HepG2 (cell line): ENCODE data around the gene VTN. TPM values are rescaled to one million over a fixed set of nuclear protein-coding genes. Genes with fewer than 3 reads are reported as not detected.

ENCODE experiments used
- ATAC-seq: fragments of 200-7000 bp; cut with Tn5 transposase; 3 replicates; pipeline ENCODE4 v1.9.1; 2020; ENCODE audit warnings: mild to moderate bottlenecking, moderate library complexity
- Bru-seq: library from RNA; stranded (reverse); fragments of 400-500 nt; gene quantifications from one replicate; lab custom pipeline; 2021; lab: Mats Ljungman, UMichigan
- BruChase-seq, 2 experiments: library from RNA; stranded (reverse); fragments of 400-500 nt; gene quantifications; one replicate each; lab custom pipeline; 2021; lab: Mats Ljungman, UMichigan
- BruUV-seq: library from RNA; stranded (reverse); fragments of 400-500 nt; replicated peaks from 2 replicates; lab custom pipeline; 2021; lab: Mats Ljungman, UMichigan
- CTCF ChIA-PET: fragments of 300-600 bp; formaldehyde crosslinking; extraction: SDS; loops from one replicate; lab custom pipeline; 2021; ENCODE audit warnings: low total read pairs, inconsistent platforms, low intra/inter-chr PET ratio; lab: Yijun Ruan, JAX
- POLR2A ChIA-PET: fragments of 350-600 bp; sonication (Branson Sonifier 250); formaldehyde crosslinking; loops from one replicate; lab custom pipeline; 2020; ENCODE audit warnings: antibody characterized with exemption, inconsistent platforms; lab: Yijun Ruan, JAX
- DNase-seq: peaks from one replicate; pipeline ENCODE4 v3.0.0-alpha.2; 2015; ENCODE audit warnings: low spot score
- FAIRE-seq: peaks from 3 replicates; lab custom pipeline; 2011; peaks lifted over from hg19 to GRCh38; lab: Jason Lieb, UNC
- H2AFZ ChIP-seq: one replicate; pipeline ENCODE4 v1.6.1; 2011; ENCODE audit warnings: low read length, inconsistent platforms
- H3K27ac ChIP-seq: fragments of 300-600 bp; 3 replicates; pipeline ENCODE4 v1.8.0; 2011; ENCODE audit warnings: mixed run types, mild to moderate bottlenecking, mixed read lengths, low read length, inconsistent platforms; ENCODE audit not compliant: insufficient read depth; ENCODE audit errors: extremely low read length
- H3K27me3 ChIP-seq, 2 experiments: fragments of 200-600 bp in 1 of 2; 2 replicates in 1 of 2; 3 replicates in 1 of 2; pipeline versions ENCODE4 v1.6.0 to v1.8.0; 2011; ENCODE audit warnings: low read length in 2 of 2, mild to moderate bottlenecking in 2 of 2, moderate library complexity in 2 of 2, inconsistent platforms in 1 of 2; ENCODE audit not compliant: insufficient read depth in 2 of 2, control insufficient read depth in 1 of 2
- H3K36me3 ChIP-seq, 2 experiments: fragments of 200-600 bp in 1 of 2; replicated peaks in 1 of 2; 2 replicates in 1 of 2; 3 replicates in 1 of 2; pipeline versions ENCODE4 v1.5.1 to v1.8.0; 2011; ENCODE audit warnings: low read length in 2 of 2, inconsistent platforms in 1 of 2; ENCODE audit not compliant: insufficient read depth in 2 of 2, control insufficient read depth in 1 of 2
- H3K4me1 ChIP-seq: 2 replicates; pipeline ENCODE4 v1.5.1; 2012; ENCODE audit warnings: low read length, inconsistent platforms; ENCODE audit not compliant: insufficient read depth
- H3K4me2 ChIP-seq: 2 replicates; pipeline ENCODE4 v1.6.0; 2011; ENCODE audit warnings: low read depth, low read length, inconsistent platforms
- H3K4me3 ChIP-seq, 3 experiments: fragments of 200-600 bp in 1 of 3; sonication (generic), shearing (Covaris generic) in 1 of 3; replicated peaks in 1 of 3; 2 replicates each; pipeline ENCODE4 v1.5.1; 2011 to 2016; ENCODE audit warnings: low read length in 3 of 3, inconsistent platforms in 2 of 3, low read depth in 2 of 3, mild to moderate bottlenecking in 2 of 3, control low read depth in 1 of 3, mixed read lengths in 1 of 3; ENCODE audit not compliant: insufficient read depth in 1 of 3
- H3K79me2 ChIP-seq: one replicate; pipeline ENCODE4 v1.6.1; 2011; ENCODE audit warnings: low read length, inconsistent platforms; ENCODE audit not compliant: insufficient read depth
- H3K9ac ChIP-seq: 2 replicates; pipeline ENCODE4 v1.6.0; 2011; ENCODE audit warnings: mild to moderate bottlenecking, low read depth, low read length, inconsistent platforms; ENCODE audit not compliant: insufficient read depth
- H3K9me3 ChIP-seq: 2 replicates; pipeline ENCODE4 v1.5.1; 2012; ENCODE audit warnings: mild to moderate bottlenecking, low read length
- H4K20me1 ChIP-seq: 2 replicates; pipeline ENCODE4 v1.6.0; 2011; ENCODE audit warnings: inconsistent platforms, mild to moderate bottlenecking, low read length, moderate library complexity; ENCODE audit not compliant: insufficient read depth
- AKAP8 ChIP-seq: sonication (generic); formaldehyde crosslinking; IDR thresholded peaks from 2 replicates; pipeline ENCODE4 v1.5.1; 2020; ENCODE audit warnings: mild to moderate bottlenecking, missing genetic modification reagents
- KDM5A ChIP-seq: fragments of 200-600 bp; sonication (generic); IDR thresholded peaks from 2 replicates; pipeline ENCODE4 v1.7.0; 2018; ENCODE audit warnings: antibody characterized with exemption, mild to moderate bottlenecking, low read length, borderline replicate concordance
- SRSF4 ChIP-seq: fragments of 200-400 bp; formaldehyde crosslinking; IDR thresholded peaks from one replicate; pipeline ENCODE4 v1.6.1; 2018; ENCODE audit warnings: mild to moderate bottlenecking, low read depth, low read length, moderate library complexity; ENCODE audit not compliant: poor library complexity, severe bottlenecking
- ZNF207 ChIP-seq: fragments of 450-650 bp; IDR thresholded peaks from 2 replicates; pipeline ENCODE4 v1.6.1; 2016; ENCODE audit warnings: antibody characterized with exemption, borderline replicate concordance
- ZNF781 ChIP-seq: sonication (generic); formaldehyde crosslinking; IDR thresholded peaks from 2 replicates; pipeline ENCODE4 v1.5.1; 2020; ENCODE audit warnings: borderline replicate concordance, mild to moderate bottlenecking, missing genetic modification reagents; ENCODE audit errors: not compliant biosample characterization
- WGBS: methylation state at CpG from one replicate; pipeline ENCODE4 v1.1.6; 2017; ENCODE audit warnings: low lambda C conversion rate; 5-methylcytosine and 5-hydroxymethylcytosine counted together
- in situ Hi-C: cut with HindIII; loops from 2 replicates; pipeline ENCODE4 v1.10.0; 2017; ENCODE audit warnings: low pct_unique_long_range_greater_than_20kb; ENCODE audit not compliant: extremely low pct_ligation_motif_present
- intact Hi-C: fragments of 100-400 bp; cut with micrococcal nuclease; formaldehyde crosslinking; loops from one replicate; pipeline ENCODE4 v1.10.0; 2022; ENCODE audit not compliant: unreplicated experiment
- long read RNA-seq, 2 experiments: library from RNA in 1 of 2; library from polyadenylated mRNA in 1 of 2; stranded (forward) in 1 of 2; unstranded in 1 of 2; transcript quantifications; one replicate each; pipeline ENCODE4 v2.0.0, GENCODE V29; 2019 to 2022
- polyA minus RNA-seq, 3 experiments: library from RNA; depleted of rRNA, polyadenylated mRNA; stranded (reverse); fragments of >200 nt; gene quantifications; 2 replicates each; pipeline ENCODE4 v1.2.3, GENCODE V29; 2011; ENCODE audit warnings: low replicate concordance in 1 of 3
- polyA plus RNA-seq, 8 experiments: library from polyadenylated mRNA; depleted of rRNA in 3 of 8; stranded (reverse) in 7 of 8; unstranded in 1 of 8; fragments of >200 nt; fragmentation: Illumina TruSeq in 4 of 8; extraction: Trizol in 4 of 8; gene quantifications; 2 replicates each; pipeline versions ENCODE4 v1.2.1 to v1.2.3, GENCODE V29; 2011 to 2016; ENCODE audit warnings: low read depth in 4 of 8, missing spikeins in 1 of 8, mixed read lengths in 1 of 8; ENCODE audit not compliant: insufficient read depth in 1 of 8
- total RNA-seq, 5 experiments: library from RNA; depleted of rRNA; stranded (reverse); fragments of >200 nt; fragmentation: Illumina TruSeq; extraction: Trizol; gene quantifications; 2 replicates each; pipeline ENCODE4 v1.2.3, GENCODE V29; 2016; ENCODE audit warnings: low read depth in 1 of 5
- TF ChIP-seq, protein P1 (sequence below): sonication (generic); formaldehyde crosslinking; IDR thresholded peaks from 2 replicates; pipeline ENCODE4 v1.4.0; 2020; ENCODE audit warnings: mild to moderate bottlenecking, missing genetic modification reagents
- TF ChIP-seq, protein P2 (sequence below): sonication (generic); formaldehyde crosslinking; IDR thresholded peaks from 2 replicates; pipeline ENCODE4 v1.5.0; 2020; ENCODE audit warnings: mild to moderate bottlenecking, missing genetic modification reagents, borderline replicate concordance

Gene VTN
- total RNA-seq (2016; rRNA removed; fragmentation: Illumina TruSeq; extraction: Trizol) (43.9 and 108 TPM in 2 replicates), polyA plus RNA-seq (2011; rRNA removed) (131 and 230 TPM in 2 replicates), polyA minus RNA-seq (2011; rRNA and poly(A)+ RNA removed; ENCODE audit: low replicate concordance) (37.6 and 134 TPM in 2 replicates), Bru-seq, nascent RNA (percentile 88 among the genes with signal in this experiment), BruChase-seq, experiment 1, labeled RNA remaining after a 6-hour chase (percentile 90 among the genes with signal in this experiment), BruChase-seq, experiment 2, labeled RNA remaining after a 2-hour chase (percentile 85 among the genes with signal in this experiment)
- total RNA-seq (2016; cell fraction: cytosol; rRNA removed; fragmentation: Illumina TruSeq; extraction: Trizol; ENCODE audit: low read depth) = 11.6 and 13.5 TPM in 2 replicates
- 42.5 and 110 TPM in 2 replicates for total RNA-seq (2016; cell fraction: insoluble cytoplasmic fraction; rRNA removed; fragmentation: Illumina TruSeq; extraction: Trizol)
- 21.9 and 23.9 TPM in 2 replicates for total RNA-seq (2016; cell fraction: membrane; rRNA removed; fragmentation: Illumina TruSeq; extraction: Trizol)
- 103 and 124 TPM in 2 replicates for total RNA-seq (2016; cell fraction: nucleus; rRNA removed; fragmentation: Illumina TruSeq; extraction: Trizol)
- polyA plus RNA-seq (2011; cell fraction: cytosol; rRNA removed) = 124 and 146 TPM in 2 replicates
- 140 and 166 TPM in 2 replicates for polyA plus RNA-seq (2011; cell fraction: nucleus; rRNA removed)
- polyA plus RNA-seq (2012) = 284 and 339 TPM in 2 replicates
- 22.3 and 24.7 TPM in 2 replicates for polyA plus RNA-seq (2016; cell fraction: cytosol; fragmentation: Illumina TruSeq; extraction: Trizol; ENCODE audit: low read depth)
- polyA plus RNA-seq (2016; cell fraction: insoluble cytoplasmic fraction; fragmentation: Illumina TruSeq; extraction: Trizol; ENCODE audit: low read depth) = 46.3 and 58.2 TPM in 2 replicates
- polyA plus RNA-seq (2016; cell fraction: membrane; fragmentation: Illumina TruSeq; extraction: Trizol; ENCODE audit: low read depth) = 29.7 and 32.6 TPM in 2 replicates
- 199 and 223 TPM in 2 replicates for polyA plus RNA-seq (2016; cell fraction: nucleus; fragmentation: Illumina TruSeq; extraction: Trizol; ENCODE audit: insufficient read depth, low read depth)
- polyA minus RNA-seq (2011; cell fraction: cytosol; rRNA and poly(A)+ RNA removed) = 45.8 and 97.8 TPM in 2 replicates
- 30.3 and 66.1 TPM in 2 replicates for polyA minus RNA-seq (2011; cell fraction: nucleus; rRNA and poly(A)+ RNA removed)
- long read RNA-seq, experiment 1, transcript VTN-201 (8 exons, 2,149 nt) = major isoform, 419 of 469 reads
- long read RNA-seq, experiment 1, partial matches to known transcripts = 23 of 469 reads
- long read RNA-seq, experiment 1, other reads (novel, unspliced or antisense) = 27 of 469 reads
- long read RNA-seq, experiment 2, transcript VTN-201 (8 exons, 2,149 nt) = major isoform, 507 of 704 reads
- long read RNA-seq, experiment 2, partial matches to known transcripts = 100 of 704 reads
- long read RNA-seq, experiment 2, other reads (novel, unspliced or antisense) = 97 of 704 reads

DNA sequence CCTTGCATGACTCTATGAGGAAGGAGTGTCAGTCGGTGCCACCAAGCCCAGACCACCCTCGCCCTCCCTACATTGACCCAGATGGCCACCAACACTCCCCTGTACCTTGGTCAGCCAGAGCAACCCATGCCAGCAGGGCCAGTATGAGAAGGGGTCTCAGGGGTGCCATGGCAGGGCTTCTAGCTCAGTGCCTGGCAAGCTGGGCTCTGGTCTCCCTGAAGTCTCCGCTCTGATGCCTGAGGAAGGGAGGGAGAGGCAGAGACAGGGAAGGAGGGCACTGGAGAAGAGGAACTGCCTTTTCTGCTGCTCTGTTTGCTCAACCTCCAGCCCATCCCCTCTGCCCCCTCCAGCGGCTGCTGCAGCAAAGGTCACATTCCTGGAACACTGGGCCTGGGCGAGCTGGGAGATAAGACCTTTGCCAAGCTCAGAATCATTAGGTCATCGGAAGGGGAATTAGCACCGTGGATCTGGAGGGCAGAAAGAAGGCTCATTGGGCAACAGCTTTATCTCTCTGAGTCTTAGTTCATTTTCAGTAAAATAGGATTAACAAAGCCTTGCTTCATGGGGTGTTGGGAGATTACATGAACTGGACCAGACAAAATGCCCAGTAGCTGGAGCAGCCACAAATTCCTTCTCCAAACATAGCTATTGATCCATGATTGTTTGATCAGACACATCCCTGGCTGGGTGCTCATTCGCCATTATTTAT, at the start of gene VTN:
Gene VTN, minus strand, starts transcription at position 273 of the 709 bp plus-strand sequence. Its CDS starts 104 bp downstream, at position 169.
- WGBS = 3% methylated on average over 8 of the region's 8 CpGs
- peaks cover 7% of the 10 kb centered on the region for H3K79me2 ChIP-seq
- ChIA-PET CTCF (no interaction called here), POLR2A (interaction anchor here (0.7 to 8.3 kb wide), 20 partner anchors 9 to 350 kb away, joined by 3 to 183 read pairs (median 6); partner anchors contain the start of genes IFT20, POLDIP2, RPL23A and SLC46A1)
- no peaks in the 10 kb centered on the region for H3K27me3 ChIP-seq
- H3K36me3 ChIP-seq = no peaks in the 10 kb centered on the region; a peak in 1 of 5 replicates
- H3K4me2 ChIP-seq = peak within 1 kb of the TSS; percentile 96
- peak; percentile 99 for FAIRE-seq
- no TSS peak for BruUV-seq
- H3K9me3 ChIP-seq = no peaks in the 10 kb centered on the region
- peak within 1 kb of the TSS; percentile 74 for H3K9ac ChIP-seq
- no peak within 1 kb of the TSS for H2AFZ ChIP-seq
- H3K4me1 ChIP-seq = peaks cover 52% of the 10 kb centered on the region
- intact Hi-C loops = loop anchor here (1.0 to 2.0 kb wide), 2 partner anchors 35 to 47 kb away; partner anchors contain the start of genes IFT20 and TNFAIP1
- DNase-seq = peak; percentile 98
- in situ Hi-C loops = no loop called here
- H3K27ac ChIP-seq = peak within 1 kb of the TSS; percentile 92
- peak; percentile 78 for ATAC-seq
- no peaks in the 10 kb centered on the region for H4K20me1 ChIP-seq
- H3K4me3 ChIP-seq = peak within 1 kb of the TSS; percentile 49 to 77 (median 51)
- TF ChIP-seq, protein P1, sequence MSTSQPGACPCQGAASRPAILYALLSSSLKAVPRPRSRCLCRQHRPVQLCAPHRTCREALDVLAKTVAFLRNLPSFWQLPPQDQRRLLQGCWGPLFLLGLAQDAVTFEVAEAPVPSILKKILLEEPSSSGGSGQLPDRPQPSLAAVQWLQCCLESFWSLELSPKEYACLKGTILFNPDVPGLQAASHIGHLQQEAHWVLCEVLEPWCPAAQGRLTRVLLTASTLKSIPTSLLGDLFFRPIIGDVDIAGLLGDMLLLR (CRISPR knock-in tag) = peak; percentile 44; the same call in 1 of the 2 replicates
- no peak for TF ChIP-seq SRSF4
- peak; percentile 53 for TF ChIP-seq ZNF781 (CRISPR knock-in tag)
- TF ChIP-seq AKAP8 (CRISPR knock-in tag) = 0 out of 2 replicates have a peak, but pooled peaks have one; percentile 19
- TF ChIP-seq, protein P2, sequence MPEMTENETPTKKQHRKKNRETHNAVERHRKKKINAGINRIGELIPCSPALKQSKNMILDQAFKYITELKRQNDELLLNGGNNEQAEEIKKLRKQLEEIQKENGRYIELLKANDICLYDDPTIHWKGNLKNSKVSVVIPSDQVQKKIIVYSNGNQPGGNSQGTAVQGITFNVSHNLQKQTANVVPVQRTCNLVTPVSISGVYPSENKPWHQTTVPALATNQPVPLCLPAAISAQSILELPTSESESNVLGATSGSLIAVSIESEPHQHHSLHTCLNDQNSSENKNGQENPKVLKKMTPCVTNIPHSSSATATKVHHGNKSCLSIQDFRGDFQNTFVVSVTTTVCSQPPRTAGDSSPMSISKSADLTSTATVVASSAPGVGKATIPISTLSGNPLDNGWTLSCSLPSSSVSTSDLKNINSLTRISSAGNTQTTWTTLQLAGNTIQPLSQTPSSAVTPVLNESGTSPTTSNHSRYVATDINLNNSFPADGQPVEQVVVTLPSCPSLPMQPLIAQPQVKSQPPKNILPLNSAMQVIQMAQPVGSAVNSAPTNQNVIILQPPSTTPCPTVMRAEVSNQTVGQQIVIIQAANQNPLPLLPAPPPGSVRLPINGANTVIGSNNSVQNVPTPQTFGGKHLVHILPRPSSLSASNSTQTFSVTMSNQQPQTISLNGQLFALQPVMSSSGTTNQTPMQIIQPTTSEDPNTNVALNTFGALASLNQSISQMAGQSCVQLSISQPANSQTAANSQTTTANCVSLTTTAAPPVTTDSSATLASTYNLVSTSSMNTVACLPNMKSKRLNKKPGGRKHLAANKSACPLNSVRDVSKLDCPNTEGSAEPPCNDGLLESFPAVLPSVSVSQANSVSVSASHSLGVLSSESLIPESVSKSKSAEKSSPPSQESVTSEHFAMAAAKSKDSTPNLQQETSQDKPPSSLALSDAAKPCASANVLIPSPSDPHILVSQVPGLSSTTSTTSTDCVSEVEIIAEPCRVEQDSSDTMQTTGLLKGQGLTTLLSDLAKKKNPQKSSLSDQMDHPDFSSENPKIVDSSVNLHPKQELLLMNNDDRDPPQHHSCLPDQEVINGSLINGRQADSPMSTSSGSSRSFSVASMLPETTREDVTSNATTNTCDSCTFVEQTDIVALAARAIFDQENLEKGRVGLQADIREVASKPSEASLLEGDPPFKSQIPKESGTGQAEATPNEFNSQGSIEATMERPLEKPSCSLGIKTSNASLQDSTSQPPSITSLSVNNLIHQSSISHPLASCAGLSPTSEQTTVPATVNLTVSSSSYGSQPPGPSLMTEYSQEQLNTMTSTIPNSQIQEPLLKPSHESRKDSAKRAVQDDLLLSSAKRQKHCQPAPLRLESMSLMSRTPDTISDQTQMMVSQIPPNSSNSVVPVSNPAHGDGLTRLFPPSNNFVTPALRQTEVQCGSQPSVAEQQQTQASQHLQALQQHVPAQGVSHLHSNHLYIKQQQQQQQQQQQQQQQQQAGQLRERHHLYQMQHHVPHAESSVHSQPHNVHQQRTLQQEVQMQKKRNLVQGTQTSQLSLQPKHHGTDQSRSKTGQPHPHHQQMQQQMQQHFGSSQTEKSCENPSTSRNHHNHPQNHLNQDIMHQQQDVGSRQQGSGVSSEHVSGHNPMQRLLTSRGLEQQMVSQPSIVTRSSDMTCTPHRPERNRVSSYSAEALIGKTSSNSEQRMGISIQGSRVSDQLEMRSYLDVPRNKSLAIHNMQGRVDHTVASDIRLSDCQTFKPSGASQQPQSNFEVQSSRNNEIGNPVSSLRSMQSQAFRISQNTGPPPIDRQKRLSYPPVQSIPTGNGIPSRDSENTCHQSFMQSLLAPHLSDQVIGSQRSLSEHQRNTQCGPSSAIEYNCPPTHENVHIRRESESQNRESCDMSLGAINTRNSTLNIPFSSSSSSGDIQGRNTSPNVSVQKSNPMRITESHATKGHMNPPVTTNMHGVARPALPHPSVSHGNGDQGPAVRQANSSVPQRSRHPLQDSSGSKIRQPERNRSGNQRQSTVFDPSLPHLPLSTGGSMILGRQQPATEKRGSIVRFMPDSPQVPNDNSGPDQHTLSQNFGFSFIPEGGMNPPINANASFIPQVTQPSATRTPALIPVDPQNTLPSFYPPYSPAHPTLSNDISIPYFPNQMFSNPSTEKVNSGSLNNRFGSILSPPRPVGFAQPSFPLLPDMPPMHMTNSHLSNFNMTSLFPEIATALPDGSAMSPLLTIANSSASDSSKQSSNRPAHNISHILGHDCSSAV (CRISPR knock-in tag) = no peak
- no peak for TF ChIP-seq ZNF207
- no peak for TF ChIP-seq KDM5A
